ENCODE results near the gene EFHC1.
"Not testable (repeated sequence)": the region's sequence is repeated elsewhere in the genome, so short reads cannot be mapped to it uniquely, and the experiment has no call there.

Gene EFHC1

DNA sequence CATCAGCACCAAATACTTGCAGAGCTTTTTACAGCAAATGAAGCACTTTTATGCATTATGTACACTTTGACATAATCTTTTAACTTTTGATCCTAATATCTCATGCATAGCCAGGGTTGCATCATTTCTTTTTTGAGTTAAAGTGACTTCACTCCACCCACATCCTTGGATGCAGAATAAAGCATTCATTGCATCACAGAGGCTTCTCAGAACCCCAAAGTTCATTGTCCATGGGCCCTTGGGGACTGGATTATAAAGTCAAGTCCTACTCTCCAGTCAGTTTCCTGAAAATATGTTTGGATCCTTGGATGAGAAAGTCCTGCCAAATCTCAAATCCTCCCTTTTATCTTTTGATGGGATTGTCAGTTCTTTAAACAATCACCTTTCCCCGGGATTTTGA is 10.6 kb upstream of the EFHC1 start:
- H3K36me3 ChIP-seq (ENCODE audit: insufficient read depth, low read length): no peaks in the 10 kb centered on the region
- H3K4me1 ChIP-seq (ENCODE audit: insufficient read depth, low read length): no peaks in the 10 kb centered on the region
- H3K9me3 ChIP-seq (ENCODE audit: control insufficient read depth, insufficient read depth, low read length): no peaks in the 10 kb centered on the region
- no peak overlapping the region for H3K9ac ChIP-seq (ENCODE audit: low read depth, low read length)

DNA sequence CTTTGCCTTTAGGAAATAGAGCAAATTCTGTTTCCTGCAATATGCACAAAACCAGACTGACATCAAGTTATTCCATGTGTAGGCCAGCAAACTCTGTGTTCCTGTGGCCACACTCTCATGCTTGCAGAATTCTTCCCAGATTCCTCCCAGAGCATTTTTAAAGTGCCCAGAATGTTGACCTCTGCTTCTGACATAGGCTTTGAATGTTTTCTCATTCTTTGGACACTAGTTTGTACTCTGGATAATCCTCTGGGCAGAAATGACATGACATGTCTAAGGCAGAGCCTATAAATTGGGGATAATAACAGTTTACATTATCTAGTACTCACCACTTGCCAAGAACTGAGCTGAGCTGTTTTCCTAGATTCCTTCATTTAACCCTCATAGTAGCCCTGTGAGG is 9.2 kb upstream of the EFHC1 start:
- H3K36me3 ChIP-seq (ENCODE audit: insufficient read depth, low read length): no peaks in the 10 kb centered on the region
- no peak overlapping the region for H3K9ac ChIP-seq (ENCODE audit: low read depth, low read length)
- no peaks in the 10 kb centered on the region for H3K9me3 ChIP-seq (ENCODE audit: control insufficient read depth, insufficient read depth, low read length)
- H3K4me1 ChIP-seq (ENCODE audit: insufficient read depth, low read length): peaks cover 1% of the 10 kb centered on the region; the same call in 1 of the 2 replicates

DNA sequence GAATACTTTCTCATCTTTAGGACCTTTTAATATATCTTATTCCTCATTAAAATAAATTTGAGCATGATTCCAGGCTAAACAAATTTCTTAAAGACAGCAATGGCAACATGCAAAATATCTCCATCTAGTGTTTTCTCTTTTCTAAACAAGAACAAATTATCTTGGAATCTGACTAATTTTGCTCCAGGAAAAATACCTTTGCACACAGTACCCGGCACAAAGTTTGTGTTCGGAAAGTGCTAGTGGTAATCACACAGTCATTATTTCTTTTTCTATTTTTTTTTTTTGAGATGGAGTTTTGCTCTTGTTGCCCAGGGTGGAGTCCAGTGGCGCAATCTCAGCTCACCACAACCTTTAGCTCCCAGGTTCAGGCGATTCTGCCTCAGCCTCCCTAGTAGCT is 8.2 kb upstream of the EFHC1 start:
- Histone ChIP-seq H3K9ac (ENCODE audit: low read depth, low read length) (no peak overlapping the region), H3K4me1 (ENCODE audit: insufficient read depth, low read length) (peaks cover 6% of the 10 kb centered on the region; the same call in 1 of the 2 replicates), H3K9me3 (ENCODE audit: control insufficient read depth, insufficient read depth, low read length) (no peaks in the 10 kb centered on the region), H3K36me3 (ENCODE audit: insufficient read depth, low read length) (no peaks in the 10 kb centered on the region)

DNA sequence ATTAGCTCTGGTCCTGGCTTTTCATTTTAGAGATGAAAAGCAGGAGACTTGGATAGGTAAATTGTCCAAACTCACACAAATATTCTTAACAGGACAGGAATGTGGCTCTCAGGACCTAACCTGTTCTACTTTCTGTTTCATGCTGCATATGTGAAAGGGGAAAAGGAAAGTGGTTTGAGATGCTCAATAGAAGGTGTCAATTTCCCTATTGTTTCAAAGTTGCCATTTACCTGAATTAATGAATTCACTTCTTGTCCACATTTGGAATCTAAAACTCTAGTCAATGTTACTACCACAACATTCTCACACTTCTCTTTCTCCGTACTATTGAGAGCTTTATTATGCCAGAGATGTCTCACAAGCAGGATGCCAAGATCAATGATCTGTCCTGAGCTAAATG is 4.8 kb upstream of the EFHC1 start:
- H3K4me1 ChIP-seq (ENCODE audit: insufficient read depth, low read length): peaks cover 11% of the 10 kb centered on the region; the same call in 1 of the 2 replicates
- no peaks in the 10 kb centered on the region for H3K36me3 ChIP-seq (ENCODE audit: insufficient read depth, low read length)
- H3K9ac ChIP-seq (ENCODE audit: low read depth, low read length): no peak overlapping the region
- H3K9me3 ChIP-seq (ENCODE audit: control insufficient read depth, insufficient read depth, low read length): no peaks in the 10 kb centered on the region

DNA sequence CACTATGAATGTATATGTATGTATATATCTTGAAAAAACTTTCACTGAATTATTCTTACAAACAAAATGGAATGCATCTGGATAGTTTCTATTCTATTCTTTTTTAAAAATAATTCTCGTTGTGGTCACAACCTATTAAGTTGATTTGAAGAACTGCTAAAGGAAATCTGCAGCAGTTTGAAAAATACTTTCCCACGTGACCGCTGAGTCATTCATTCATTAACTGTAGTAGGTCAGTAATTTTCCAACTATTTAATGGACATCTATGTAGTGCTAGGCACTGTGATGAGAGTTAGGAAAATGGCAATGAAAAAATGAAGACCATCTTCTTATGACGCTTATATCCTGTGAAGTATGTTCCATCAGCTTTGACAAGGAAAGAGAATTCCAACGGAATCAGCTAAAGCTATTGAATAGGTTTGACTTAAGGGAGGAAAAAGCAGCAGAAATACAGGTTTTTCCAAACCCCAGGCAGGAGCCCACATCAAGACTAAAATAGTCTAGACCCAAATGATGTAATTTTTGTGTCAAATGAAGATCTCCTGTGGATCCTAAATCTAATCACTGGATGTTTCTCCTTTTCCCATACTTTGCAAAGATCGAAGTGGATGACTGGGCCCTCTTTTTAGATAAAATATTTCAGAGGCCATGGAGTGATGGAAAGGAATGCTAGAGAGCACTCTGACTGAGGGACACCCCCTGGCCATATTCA is 4.1 kb upstream of the EFHC1 start:
- Histone ChIP-seq H3K4me1 (ENCODE audit: insufficient read depth, low read length) (peaks cover 11% of the 10 kb centered on the region; the same call in 1 of the 2 replicates), H3K9ac (ENCODE audit: low read depth, low read length) (no peak overlapping the region), H3K36me3 (ENCODE audit: insufficient read depth, low read length) (no peaks in the 10 kb centered on the region), H3K9me3 (ENCODE audit: control insufficient read depth, insufficient read depth, low read length) (no peaks in the 10 kb centered on the region)

DNA sequence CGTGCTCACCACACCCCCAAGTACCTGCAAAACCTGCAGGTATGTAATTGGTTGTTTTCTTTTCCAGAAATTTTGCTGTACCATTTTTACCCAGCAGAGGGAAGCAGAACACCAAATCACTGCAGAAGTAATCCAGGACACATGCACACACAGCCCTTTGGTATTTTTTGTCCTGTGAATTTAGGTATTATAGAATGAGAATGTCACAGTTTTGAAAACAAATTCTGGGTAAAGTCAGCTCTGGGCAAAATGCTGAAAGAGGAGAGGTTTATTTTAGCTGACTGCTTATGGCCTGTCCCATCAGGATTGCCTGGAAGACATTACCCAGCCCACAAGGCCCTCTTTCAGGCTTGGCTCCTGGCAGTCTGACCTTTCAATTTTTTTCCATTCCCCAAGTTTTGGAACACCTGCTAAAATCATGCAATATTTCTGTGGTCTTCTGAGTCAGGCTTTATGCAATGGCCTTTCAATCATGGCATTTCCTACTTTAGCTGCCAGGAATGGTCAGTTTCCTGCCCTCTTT is 3.5 kb upstream of the EFHC1 start:
- H3K9ac ChIP-seq (ENCODE audit: low read depth, low read length): no peak overlapping the region

DNA sequence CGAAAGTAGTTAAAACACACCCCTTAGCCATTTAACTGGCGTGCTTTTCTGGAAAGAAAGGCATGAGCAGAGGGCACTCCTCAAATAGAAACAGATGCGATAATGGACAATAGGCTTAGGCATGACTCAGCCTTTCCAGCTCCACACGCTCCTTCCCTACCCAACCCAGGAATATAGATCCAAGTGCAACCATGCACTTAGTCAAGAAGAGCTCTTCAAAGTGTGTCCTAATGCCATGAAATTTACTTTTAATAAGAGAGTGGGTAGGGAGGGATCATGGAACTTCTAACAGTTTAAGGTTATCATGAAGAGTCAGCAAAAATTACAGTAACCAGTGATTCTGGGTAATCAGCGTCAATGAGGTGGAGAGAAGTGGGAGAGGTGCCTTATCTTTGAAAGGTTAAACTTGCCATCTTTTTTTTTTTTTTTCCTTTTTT is 2.4 kb upstream of the EFHC1 start:
- H3K9ac ChIP-seq (ENCODE audit: low read depth, low read length): no peak overlapping the region
- no peaks in the 10 kb centered on the region for H3K9me3 ChIP-seq (ENCODE audit: control insufficient read depth, insufficient read depth, low read length)
- peaks cover 11% of the 10 kb centered on the region; the same call in 1 of the 2 replicates for H3K4me1 ChIP-seq (ENCODE audit: insufficient read depth, low read length)
- H3K36me3 ChIP-seq (ENCODE audit: insufficient read depth, low read length): no peaks in the 10 kb centered on the region

More for the DNA sequence above, 3.5 kb upstream of the EFHC1 start:
- peaks cover 11% of the 10 kb centered on the region; the same call in 1 of the 2 replicates for H3K4me1 ChIP-seq (ENCODE audit: insufficient read depth, low read length)
- no peaks in the 10 kb centered on the region for H3K36me3 ChIP-seq (ENCODE audit: insufficient read depth, low read length)
- no peaks in the 10 kb centered on the region for H3K9me3 ChIP-seq (ENCODE audit: control insufficient read depth, insufficient read depth, low read length)

DNA sequence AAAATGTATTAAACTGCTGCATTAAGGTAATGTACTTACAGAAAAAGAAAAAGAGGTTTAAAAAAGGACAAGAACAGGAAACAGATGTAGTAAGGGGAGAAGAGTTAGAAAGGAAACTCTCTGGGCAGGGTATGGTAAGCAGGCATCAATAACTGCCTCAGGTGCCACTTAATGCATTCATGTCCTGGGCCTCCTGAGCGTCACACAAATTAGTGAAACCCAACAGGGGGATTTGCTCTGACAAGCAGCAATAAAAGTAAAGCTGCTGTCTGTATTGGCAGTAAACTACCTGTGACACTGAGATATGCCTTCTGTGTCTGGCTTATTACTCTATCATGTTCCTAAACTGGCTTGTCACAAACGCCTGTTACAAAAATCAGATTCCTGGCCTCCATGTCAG is 1.5 kb upstream of the EFHC1 start:
- Histone ChIP-seq H3K4me1 (ENCODE audit: insufficient read depth, low read length) (peaks cover 17% of the 10 kb centered on the region; the same call in 1 of the 2 replicates), H3K9ac (ENCODE audit: low read depth, low read length) (no peak overlapping the region), H3K36me3 (ENCODE audit: insufficient read depth, low read length) (no peaks in the 10 kb centered on the region), H3K9me3 (ENCODE audit: control insufficient read depth, insufficient read depth, low read length) (no peaks in the 10 kb centered on the region)

DNA sequence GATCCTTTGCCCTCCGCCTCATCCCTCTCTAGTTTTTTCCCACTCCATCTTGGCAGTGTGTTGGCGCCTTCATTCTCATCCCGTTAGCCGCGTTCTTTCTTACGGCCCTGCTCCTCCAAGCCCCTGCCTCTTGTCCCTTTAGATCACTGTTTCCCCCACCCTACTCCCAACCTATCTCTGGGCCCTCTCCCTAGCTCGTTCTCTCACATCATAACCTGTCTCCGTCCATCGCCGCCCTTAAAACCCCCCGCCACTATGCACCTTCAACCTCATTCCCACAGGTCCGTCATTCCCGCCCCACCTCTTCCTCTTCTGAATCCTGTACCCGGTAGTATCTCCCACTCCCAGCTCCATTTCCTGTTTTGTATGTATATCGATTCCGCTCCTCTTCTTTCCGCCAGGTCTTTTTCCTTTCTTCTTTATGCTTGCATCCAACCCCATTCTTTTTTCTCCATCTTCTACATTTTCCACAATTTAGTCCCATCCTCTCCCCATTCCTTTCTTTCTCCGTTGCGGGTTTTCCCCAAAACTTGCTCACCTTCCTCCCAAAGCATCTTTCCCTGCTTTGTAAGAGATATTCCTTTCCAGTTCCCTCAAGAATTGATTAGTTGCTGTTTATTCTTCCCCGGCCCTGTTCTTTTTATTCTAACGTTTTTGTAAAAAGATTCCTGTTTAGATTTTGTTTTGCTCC is 671 bp downstream of the EFHC1 start:
- Histone ChIP-seq H3K36me3 (ENCODE audit: insufficient read depth, low read length) (no peaks in the 10 kb centered on the region), H3K4me1 (ENCODE audit: insufficient read depth, low read length) (peaks cover 32% of the 10 kb centered on the region), H3K9ac (ENCODE audit: low read depth, low read length) (peak overlapping the region; percentile 81), H3K9me3 (ENCODE audit: control insufficient read depth, insufficient read depth, low read length) (no peaks in the 10 kb centered on the region)

DNA sequence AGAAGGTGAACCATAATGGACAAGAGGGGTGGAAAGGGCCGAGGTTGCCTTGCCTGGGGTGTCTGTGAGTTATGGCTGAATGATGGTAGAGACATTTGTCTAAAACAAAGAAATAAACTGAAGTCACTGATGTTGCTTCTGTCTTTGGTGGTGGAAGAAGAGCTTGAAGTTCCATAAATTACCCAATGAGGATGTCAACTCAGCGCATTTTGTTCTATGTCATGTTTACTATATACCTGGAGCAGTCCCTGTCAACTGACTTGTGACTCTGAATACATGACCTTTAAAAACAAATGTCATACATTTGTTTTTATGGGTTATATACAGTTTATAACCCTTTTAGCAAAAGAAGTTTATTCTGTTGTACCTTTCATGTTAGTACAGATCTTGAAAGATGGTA is 2.0 kb downstream of the EFHC1 start:
- Histone ChIP-seq H3K9me3 (ENCODE audit: control insufficient read depth, insufficient read depth, low read length) (no peaks in the 10 kb centered on the region), H3K4me1 (ENCODE audit: insufficient read depth, low read length) (peaks cover 26% of the 10 kb centered on the region), H3K9ac (ENCODE audit: low read depth, low read length) (no peak overlapping the region), H3K36me3 (ENCODE audit: insufficient read depth, low read length) (no peaks in the 10 kb centered on the region)

DNA sequence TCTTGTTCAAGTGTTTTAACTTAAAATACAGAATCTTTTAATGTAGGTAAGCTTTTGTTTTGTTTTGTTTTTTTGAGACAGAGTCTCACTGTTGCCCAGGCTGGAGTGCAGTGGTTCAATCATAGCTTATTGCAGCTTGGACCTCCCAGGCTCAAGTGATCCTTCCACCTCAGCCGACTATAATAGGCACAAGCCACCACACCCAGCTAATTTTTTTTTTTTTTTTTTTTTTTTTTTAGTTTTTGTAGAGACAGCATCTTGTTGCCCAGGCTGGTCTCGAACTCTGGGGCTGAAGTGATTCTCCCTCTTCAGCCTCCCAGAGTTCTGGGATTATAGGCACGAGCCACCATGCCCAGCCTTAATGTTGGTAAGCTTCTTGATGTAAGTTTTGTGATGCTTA is 3.3 kb downstream of the EFHC1 start:
- Histone ChIP-seq H3K36me3 (ENCODE audit: insufficient read depth, low read length) (no peaks in the 10 kb centered on the region), H3K9ac (ENCODE audit: low read depth, low read length) (no peak overlapping the region), H3K4me1 (ENCODE audit: insufficient read depth, low read length) (peaks cover 21% of the 10 kb centered on the region), H3K9me3 (ENCODE audit: control insufficient read depth, insufficient read depth, low read length) (no peaks in the 10 kb centered on the region)

DNA sequence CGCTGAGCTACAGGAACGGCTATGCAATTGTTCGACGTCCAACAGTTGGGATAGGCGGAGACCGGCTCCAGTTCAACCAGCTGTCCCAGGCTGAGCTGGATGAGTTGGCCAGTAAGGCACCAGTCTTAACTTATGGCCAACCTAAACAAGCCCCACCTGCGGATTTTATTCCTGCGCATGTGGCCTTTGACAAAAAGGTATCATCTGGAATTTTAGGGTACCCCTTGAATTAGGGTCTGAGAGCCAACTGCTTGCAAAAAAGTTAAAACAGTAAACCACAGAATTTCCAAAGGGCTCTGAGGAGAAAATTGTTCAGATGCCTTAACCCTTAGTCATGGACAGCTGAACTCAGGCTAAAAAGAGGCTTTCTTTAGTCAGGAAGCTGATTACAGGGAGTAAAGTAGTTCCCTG is 3.8 kb downstream of the EFHC1 start:
- H3K36me3 ChIP-seq (ENCODE audit: insufficient read depth, low read length): no peaks in the 10 kb centered on the region
- peak overlapping the region; percentile 6; the same call in 1 of the 2 replicates for H3K9ac ChIP-seq (ENCODE audit: low read depth, low read length)
- H3K4me1 ChIP-seq (ENCODE audit: insufficient read depth, low read length): peaks cover 21% of the 10 kb centered on the region

DNA sequence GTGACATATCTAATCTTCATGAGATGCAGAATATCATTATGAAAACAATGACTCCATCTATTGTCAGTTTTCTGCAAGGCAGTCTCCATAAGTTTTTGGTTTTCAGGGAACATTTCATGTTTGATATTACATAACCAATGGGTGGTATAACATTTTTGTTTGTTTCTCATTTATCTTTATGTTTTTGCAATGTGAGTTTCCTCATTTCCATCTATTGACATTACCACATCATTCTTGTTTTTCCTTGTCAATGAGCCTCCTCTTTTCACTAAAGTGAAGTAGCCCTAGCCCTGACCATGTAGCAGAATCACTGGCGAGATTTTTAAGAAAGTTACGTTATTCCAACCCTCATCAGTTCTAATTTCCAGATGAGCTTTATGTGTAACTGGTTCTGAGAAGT is 4.4 kb downstream of the EFHC1 start:
- Histone ChIP-seq H3K36me3 (ENCODE audit: insufficient read depth, low read length) (no peaks in the 10 kb centered on the region), H3K4me1 (ENCODE audit: insufficient read depth, low read length) (peaks cover 21% of the 10 kb centered on the region), H3K9me3 (ENCODE audit: control insufficient read depth, insufficient read depth, low read length) (no peaks in the 10 kb centered on the region), H3K9ac (ENCODE audit: low read depth, low read length) (no peak overlapping the region)

More for the DNA sequence above, 3.8 kb downstream of the EFHC1 start:
- no peaks in the 10 kb centered on the region for H3K9me3 ChIP-seq (ENCODE audit: control insufficient read depth, insufficient read depth, low read length)

DNA sequence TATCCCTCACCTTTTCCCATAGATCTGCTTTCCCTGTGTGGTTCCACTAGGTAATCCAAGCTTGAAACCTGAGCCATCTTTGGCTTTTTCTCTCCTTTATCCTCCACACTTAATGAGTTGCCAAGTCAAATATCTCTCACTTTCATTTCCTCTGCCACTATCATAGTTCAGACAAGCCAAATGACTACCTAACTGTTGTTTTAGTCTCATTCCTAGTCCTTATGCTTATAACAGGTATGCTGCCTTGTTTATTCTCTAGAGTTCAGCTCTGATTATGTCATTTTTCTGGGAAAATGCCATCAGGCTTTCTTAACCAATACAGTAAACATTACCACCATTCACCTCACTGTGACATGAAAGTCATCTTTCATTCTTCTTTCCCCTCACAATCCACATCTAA is 6.5 kb downstream of the EFHC1 start:
- Histone ChIP-seq H3K4me1 (ENCODE audit: insufficient read depth, low read length) (peaks cover 21% of the 10 kb centered on the region), H3K9ac (ENCODE audit: low read depth, low read length) (no peak overlapping the region), H3K36me3 (ENCODE audit: insufficient read depth, low read length) (no peaks in the 10 kb centered on the region), H3K9me3 (ENCODE audit: control insufficient read depth, insufficient read depth, low read length) (no peaks in the 10 kb centered on the region)

DNA sequence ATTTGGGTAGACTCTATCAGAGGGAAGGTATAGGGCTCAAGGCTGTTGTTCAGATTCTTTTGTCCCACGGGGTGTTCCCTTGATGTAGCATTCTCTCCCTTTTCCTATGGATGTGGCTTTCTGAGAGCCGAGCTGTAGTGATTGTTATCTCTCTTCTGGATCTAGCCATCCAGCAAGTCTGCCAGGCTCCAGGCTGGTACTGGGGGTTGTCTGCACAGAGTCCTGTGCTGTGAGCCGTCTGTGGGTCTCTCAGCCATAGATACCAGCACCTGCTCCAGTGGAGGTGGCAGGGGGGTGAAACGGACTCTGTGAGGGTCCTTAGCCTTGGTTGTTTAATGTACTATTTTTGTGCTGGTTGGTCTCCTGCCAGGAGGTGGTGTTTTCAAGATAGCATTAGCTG is 13.2 kb downstream of the EFHC1 start:
- not testable (repeated sequence) for H3K9me3 ChIP-seq (ENCODE audit: control insufficient read depth, insufficient read depth, low read length); H3K9ac ChIP-seq (ENCODE audit: low read depth, low read length); H3K4me1 ChIP-seq (ENCODE audit: insufficient read depth, low read length); H3K36me3 ChIP-seq (ENCODE audit: insufficient read depth, low read length)

All from ES-I3 (cell line).